HG03575 (cell line): ENCODE data around the gene PID1.

ENCODE experiments used
- ATAC-seq: cut with Tn5 transposase; IDR thresholded peaks from one replicate; pipeline ENCODE4 v1.9.1; 2021; ENCODE audit not compliant: unreplicated experiment, insufficient number of reproducible peaks, low FRiP score; ENCODE audit errors: extremely low read depth

PID1 gene

GRCh38 chr2:229001196-229001595 lies 269.9 kb downstream of the PID1 start:
- ATAC-seq = no peak

GRCh38 chr2:228999326-228999725 lies 271.8 kb downstream of the PID1 start:
- no peak for ATAC-seq

- ATAC-seq = no peak
Measured at GRCh38 chr2:228988786-228989185, 282.3 kb downstream of the PID1 start.

DNA sequence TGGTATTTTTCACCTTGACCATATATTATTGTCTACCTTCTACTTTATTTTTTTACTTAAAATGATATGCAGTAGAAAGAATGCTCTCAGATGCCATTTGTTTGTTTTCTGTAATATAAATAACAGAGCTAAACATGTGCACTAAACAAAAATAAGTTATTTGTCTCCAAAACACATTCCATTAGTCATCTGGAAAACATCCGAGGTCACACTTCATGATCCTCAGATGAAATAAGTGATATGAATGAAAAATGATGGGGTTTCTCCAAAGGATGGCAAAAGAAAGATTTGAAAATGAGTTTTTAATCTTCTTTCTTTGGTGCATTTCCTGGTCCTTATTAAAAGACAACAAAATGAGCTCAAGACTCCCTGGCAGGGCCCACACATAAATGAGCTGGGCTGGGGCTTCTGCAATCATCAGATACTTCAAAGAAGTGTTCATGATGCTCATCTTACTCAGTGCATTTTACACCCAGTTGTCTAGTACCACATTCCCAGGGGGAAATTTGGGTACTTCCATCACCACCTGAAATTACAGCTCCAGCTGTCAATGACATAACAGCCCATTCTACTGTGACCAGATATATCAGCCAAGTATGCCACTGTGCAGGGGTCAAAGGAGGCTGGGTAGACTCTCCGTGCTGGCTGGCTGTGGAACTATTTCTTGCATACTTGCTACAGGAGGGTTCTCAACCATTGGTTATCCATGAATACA lies 283.5 kb downstream of the PID1 start:
- ATAC-seq = no peak

DNA sequence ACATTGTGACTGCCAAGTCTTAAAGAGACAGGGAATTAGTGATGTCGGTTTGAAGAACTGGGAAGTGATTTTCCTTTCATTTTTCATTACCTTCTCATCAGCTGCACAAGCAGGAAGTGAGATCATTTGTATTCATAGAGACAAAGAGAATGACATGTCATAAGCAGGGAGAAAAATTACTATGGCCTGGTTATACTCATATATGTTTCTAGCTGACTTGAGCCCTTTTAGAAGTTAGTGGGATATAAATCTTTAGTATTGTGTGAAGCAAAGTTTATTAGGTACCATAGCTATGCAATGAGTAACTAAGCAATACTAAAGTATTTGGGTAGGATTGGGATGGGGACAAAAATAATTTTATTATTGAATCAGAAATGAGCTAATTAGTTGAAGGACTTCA lies 284.1 kb downstream of the PID1 start:
- ATAC-seq = no peak

GRCh38 chr2:228983700-228984099 lies 287.4 kb downstream of the PID1 start:
- ATAC-seq = no peak

DNA sequence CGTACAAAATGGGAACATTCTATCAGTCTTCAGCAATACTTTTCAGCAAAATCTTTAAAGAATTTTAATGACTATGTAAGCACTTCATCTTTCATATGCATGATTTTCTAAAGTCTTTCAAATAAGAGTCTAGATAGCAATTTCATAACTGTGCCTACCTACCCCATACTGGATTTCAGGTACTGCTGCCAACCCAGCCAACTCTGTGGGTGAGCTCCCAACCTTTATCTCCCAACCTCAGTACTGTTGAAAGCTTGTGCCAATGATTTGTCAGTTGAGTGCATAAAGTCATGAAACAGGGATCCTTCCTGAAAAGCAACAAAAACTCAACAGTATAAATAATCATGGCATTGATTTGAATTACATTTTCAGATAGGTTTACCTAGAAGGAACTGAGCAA lies 296.9 kb downstream of the PID1 start:
- no peak for ATAC-seq
